ENCODE measurements around the gene FARSB.
"Not testable (repeated sequence)": the region's sequence is repeated elsewhere in the genome, so short reads cannot be mapped to it uniquely, and the experiment has no call there.

FARSB gene

GRCh38 chr2:222603501-222603900 lies 52.4 kb downstream of the FARSB start:
- DNase-seq, result no peak

- no peak for DNase-seq
These were observed 57.3 kb downstream of the FARSB start for GRCh38 chr2:222598611-222599010.

- DNase-seq, result no peak
These were observed 60.3 kb downstream of the FARSB start for GRCh38 chr2:222595581-222595980.

DNA sequence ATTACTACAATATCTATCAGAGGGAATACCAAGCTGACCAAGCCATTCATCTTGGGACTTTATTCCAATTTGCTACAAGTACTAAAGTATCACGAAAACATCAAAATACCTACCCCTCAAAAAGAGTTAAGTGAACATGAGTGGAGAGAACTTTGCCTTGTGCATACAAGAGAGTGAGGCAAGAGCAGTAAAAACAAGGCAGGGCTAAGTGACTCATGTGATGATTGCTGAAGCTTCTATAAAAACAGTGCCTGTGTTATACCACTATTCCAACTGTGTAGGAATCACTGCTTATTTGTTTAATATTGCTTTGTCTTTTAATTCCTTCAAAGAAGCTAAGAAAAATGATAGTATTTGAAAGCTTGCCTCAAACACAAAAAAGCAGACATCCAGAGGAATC lies 61.2 kb downstream of the FARSB start:
- no peak for DNase-seq

- no peak for DNase-seq
These were observed 63.7 kb downstream of the FARSB start for GRCh38 chr2:222592176-222592575.

DNA sequence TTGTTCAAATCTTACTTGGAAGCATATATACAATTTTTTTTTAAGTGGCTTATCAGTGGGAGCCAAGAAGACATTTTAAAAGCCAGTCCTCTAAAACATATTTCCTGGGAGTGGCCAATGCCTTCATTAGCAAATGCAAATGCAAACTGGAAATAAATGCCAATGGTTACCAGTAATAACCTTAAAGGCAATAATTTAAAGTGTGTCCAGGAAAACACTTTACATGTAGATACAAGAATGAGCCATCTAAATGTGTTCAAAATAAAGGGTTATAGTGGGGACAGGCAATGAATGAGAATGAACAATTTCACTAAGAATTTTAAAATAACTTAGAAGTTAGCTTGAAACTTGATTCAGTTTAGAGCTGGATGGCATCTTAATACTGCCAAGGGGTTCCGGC lies 64.2 kb downstream of the FARSB start:
- no peak for DNase-seq

GRCh38 chr2:222584589-222584988 lies 71.3 kb downstream of the FARSB start:
- DNase-seq, result not testable (repeated sequence)

- DNase-seq, result no peak
These were observed 73.0 kb downstream of the FARSB start for GRCh38 chr2:222582928-222583327.

GRCh38 chr2:222577341-222577740 lies 78.6 kb downstream of the FARSB start:
- DNase-seq, result no peak

- DNase-seq, result no peak
These were observed 79.5 kb downstream of the FARSB start for GRCh38 chr2:222576171-222577081.

DNA sequence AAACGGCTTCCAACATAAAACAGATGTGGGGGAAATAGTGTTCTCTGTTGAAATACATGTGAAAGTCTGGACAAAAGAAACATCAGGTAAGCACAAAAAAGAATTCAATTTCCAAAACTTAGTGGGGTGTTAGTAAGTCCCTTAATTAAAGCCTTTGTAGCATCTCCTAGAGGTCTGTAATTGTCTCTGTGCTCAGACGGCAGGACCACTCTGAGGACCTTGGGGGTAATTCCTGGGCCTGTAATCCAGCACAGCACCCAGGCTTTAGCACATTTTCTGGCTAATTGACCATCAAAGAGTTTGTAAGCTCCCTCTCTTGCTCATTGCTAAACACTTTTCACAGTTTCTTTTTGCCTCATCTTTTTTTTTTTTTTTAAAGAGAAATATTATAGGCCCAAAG lies 80.3 kb downstream of the FARSB start:
- DNase-seq, result no peak

GRCh38 chr2:222572751-222573174 lies 83.1 kb downstream of the FARSB start:
- DNase-seq, result no peak

DNA sequence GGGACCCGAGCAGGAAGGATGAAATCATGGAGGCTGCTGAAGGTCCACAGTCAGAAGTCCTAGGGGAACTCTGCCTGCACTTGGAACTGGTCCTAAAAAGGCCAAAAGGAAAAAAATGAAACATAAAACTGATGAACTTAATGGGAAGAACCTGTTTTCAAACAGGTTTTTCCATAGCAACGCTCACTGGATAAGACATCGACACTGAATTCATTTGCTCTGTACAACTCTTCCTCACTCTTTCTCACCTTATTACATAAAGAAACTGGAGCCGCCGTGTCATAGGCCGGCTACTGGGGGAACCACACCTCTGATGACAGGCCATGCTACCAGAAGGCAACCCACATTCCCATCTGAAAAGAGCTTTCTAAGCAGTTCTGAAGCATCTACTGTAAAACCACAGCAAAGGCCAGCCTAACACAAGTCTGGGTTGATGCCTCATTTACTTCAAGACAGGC lies 83.6 kb downstream of the FARSB start:
- DNase-seq, result no peak

GRCh38 chr2:222569826-222570225 lies 86.1 kb downstream of the FARSB start:
- no peak for DNase-seq

- no peak for DNase-seq
These were observed 87.0 kb downstream of the FARSB start for GRCh38 chr2:222568865-222569264.

DNA sequence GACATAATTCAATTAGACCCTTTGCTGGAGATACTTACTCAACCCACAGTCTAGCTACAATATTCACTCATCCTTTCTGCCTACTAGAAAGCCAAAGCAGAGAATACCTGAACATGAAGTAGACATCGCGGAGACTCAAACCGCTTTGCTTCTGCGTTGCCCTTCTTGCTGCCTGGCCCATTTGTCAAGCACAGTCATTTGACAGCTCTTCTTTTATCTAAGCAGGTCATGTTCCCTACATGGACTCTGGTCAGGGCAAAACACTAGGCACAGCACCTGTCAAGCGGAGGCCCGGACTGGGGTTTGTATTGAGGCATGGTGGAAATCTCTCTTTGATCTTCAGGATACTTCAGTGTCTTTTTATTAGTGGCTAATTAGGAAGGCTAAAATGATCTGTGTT lies 89.7 kb downstream of the FARSB start:
- no peak for DNase-seq

- DNase-seq, result no peak
These were observed 92.0 kb downstream of the FARSB start for GRCh38 chr2:222563936-222564335.

GRCh38 chr2:222563106-222563718 lies 92.7 kb downstream of the FARSB start:
- no peak for DNase-seq

DNA sequence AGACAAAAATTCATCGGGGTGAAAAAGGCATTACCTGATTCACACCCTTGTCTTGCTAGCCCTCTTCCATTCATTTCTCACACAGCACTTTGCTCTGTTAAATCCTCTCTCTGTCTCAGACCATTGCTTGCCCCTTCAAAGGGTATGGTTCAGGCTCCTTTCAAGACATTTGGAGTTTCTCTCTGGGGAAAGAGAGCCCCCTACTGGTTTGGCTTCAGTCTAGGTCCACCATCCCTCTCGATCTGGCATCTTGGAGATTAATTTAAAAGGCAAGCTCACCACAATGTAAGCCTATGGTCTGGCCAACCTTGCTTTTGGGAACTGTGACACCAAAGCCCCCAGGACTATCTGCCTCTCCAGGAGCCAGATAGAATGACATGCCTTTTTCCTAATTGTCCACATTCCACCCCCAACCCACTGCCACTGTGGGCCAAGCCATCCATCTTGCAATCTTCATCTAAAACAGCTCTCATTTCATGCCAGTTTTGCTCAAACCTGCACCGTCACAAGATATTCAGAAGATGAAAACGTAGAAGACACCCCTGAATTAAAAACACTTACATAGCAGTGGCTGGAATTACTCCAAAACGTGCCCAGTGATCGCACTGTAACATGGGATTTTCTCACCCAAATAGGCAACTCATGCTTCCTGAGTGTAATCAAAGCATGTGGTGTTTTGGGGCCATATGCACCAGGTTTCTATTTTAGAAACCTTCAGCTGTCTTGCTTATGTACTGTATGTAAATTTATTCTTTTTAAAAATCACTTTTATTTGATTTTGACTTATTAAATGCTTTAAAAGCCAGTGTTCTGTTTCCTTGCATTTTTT lies 93.9 kb downstream of the FARSB start:
- DNase-seq, result no peak

DNA sequence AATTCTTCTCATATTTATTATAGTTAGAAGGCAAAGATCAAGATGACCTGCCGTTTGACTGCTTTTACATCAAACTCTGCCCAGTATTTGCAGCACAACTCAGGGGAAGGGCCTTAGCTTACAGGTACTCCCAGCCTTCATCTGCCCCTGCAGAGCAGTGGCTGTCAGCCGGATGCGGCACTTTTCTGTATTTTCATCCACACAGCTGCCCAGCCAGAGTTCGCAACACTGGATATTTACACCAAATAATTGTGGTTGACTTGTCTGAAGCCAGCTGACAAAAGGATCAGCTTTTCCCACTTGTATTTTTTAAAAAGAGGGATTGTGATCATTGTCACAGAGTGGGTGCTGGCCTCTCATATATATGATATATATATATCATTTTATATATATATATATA lies 94.7 kb downstream of the FARSB start:
- no peak for DNase-seq

DNA sequence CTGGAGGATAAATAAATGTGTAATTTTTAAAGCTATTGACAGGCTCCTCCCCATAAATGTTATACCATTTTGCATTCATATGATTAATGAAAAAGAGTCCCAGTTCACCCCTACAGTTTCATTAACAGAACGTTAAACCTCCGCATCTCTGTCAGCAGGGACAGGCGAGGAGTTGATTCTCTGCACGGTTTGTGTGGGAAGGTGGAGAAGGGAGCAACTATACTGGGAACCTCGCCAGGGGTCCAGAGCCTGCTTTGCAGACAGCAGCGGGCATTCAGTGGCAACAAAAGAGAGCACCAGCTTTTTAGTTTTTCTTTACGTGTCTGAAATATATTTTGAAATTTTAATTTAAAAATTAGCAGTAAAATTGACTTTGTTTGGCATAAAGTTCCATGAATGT lies 101.4 kb downstream of the FARSB start:
- DNase-seq, result no peak

DNA sequence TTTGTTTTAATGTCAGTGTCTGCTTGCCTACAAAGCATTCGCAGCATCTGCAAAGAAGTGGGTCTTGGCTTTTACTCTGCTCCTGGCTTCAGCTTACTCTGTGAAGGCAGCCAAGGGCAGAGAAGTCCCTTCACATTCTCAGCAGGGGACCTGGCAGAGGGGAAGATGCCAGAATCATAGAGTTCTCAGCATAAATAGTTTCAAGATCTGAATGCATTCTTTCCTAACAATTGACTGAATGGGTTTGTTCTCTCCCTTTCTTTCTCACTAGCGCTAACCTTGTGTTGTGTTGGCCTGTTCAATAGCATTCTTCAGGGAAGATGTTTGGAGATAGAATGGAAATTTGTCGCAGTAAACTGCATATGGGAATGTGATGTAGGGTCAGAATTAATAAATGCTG lies 106.9 kb downstream of the FARSB start:
- no peak for DNase-seq

DNA sequence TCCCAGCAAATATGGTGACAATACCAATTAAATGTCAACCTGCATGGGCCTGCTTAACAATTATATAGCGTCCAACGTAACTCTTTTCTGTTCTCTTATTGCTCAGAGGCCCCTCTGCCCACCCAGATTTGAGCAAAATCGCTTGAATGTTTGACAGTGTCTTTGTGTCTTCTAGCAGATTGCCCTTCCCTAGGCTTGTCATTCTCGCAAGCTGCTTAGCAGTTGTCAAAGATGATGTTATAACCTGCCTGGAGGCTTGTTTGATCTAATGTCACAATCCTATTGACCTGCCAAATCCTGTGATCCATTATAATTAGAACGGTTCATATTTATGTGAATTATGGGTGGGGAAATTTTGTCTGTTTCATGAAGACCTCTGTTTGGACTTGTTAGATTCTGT lies 108.8 kb downstream of the FARSB start:
- DNase-seq, result no peak

Measured in activated effector memory CD4-positive, alpha-beta T cell treated with Interleukin-2 at 50 U/mL for 16 hours (primary cell).